H1 (cell line): Measurements from ENCODE around the gene DIAPH2. TPM values are rescaled to one million over a fixed set of nuclear protein-coding genes. Genes with fewer than 3 reads are reported as not detected.

ENCODE experiments used
- CTCF ChIA-PET: fragments of 300-600 bp; sonication (Branson Sonifier 250); formaldehyde crosslinking; loops from one replicate; lab custom pipeline; 2021; ENCODE audit not compliant: partially characterized antibody; lab: Charles Lee
- POLR2A ChIA-PET: fragments of 300-600 bp; sonication (Branson Sonifier 250); formaldehyde crosslinking; loops from one replicate; lab custom pipeline; 2021; ENCODE audit warnings: inconsistent platforms; ENCODE audit not compliant: partially characterized antibody; lab: Charles Lee
- DNase-seq, 2 experiments: peaks; one replicate each; pipeline versions ENCODE4 v3.0.0 to v3.0.0-alpha.2; 2010 to 2022; ENCODE audit warnings: low spot score in 2 of 2, low read depth in 1 of 2, mixed read lengths in 1 of 2
- FAIRE-seq: peaks from 2 replicates; lab custom pipeline; 2011; peaks lifted over from hg19 to GRCh38; lab: Jason Lieb, UNC
- H2AFZ ChIP-seq: 2 replicates; pipeline ENCODE4 v1.8.1; 2012; ENCODE audit warnings: low read length, inconsistent platforms
- H2AK5ac ChIP-seq: 2 replicates; pipeline ENCODE4 v1.6.1; 2013; ENCODE audit warnings: low read depth, low read length
- H2BK120ac ChIP-seq: replicated peaks from 2 replicates; pipeline ENCODE3; 2013; ENCODE audit warnings: low read depth, low read length, inconsistent platforms
- H2BK12ac ChIP-seq: 2 replicates; pipeline ENCODE4 v1.6.1; 2013; ENCODE audit warnings: low read depth, low read length
- H2BK15ac ChIP-seq: 2 replicates; pipeline ENCODE4 v1.6.1; 2013; ENCODE audit warnings: low read length
- H2BK20ac ChIP-seq: 2 replicates; pipeline ENCODE4 v1.6.1; 2013; ENCODE audit warnings: low read length
- H2BK5ac ChIP-seq: 2 replicates; pipeline ENCODE4 v1.6.1; 2013; ENCODE audit warnings: low read depth, low read length
- H3K14ac ChIP-seq: 2 replicates; pipeline ENCODE4 v1.6.1; 2013; ENCODE audit warnings: inconsistent platforms; ENCODE audit not compliant: insufficient read length
- H3K18ac ChIP-seq: 2 replicates; pipeline ENCODE4 v1.6.1; 2013; ENCODE audit warnings: low read length; ENCODE audit errors: extremely low read depth
- H3K23ac ChIP-seq: 2 replicates; pipeline ENCODE4 v1.6.1; 2013; ENCODE audit warnings: inconsistent platforms; ENCODE audit not compliant: insufficient read length
- H3K23me2 ChIP-seq: 2 replicates; pipeline ENCODE4 v1.6.1; 2013; ENCODE audit warnings: low read depth, low read length
- H3K27ac ChIP-seq: 2 replicates; pipeline ENCODE4 v1.6.1; 2011; ENCODE audit warnings: low read depth, low read length, inconsistent platforms
- H3K27me3 ChIP-seq, 4 experiments: replicated peaks in 1 of 4; 1 replicate in 1 of 4; 2 replicates in 3 of 4; pipeline versions ENCODE4 v1.6.1 to v1.8.1; 2011 to 2013; ENCODE audit warnings: low read length in 3 of 4, mild to moderate bottlenecking in 3 of 4, inconsistent platforms in 2 of 4, mixed read lengths in 2 of 4, moderate library complexity in 1 of 4; ENCODE audit not compliant: control insufficient read depth in 3 of 4, insufficient read depth in 3 of 4; ENCODE audit errors: extremely low read depth in 1 of 4
- H3K36me3 ChIP-seq, 4 experiments: 2 replicates each; pipeline versions ENCODE4 v1.6.1 to v1.8.1; 2011 to 2013; ENCODE audit warnings: mild to moderate bottlenecking in 4 of 4, low read length in 3 of 4, moderate library complexity in 2 of 4, control low read depth in 1 of 4, inconsistent platforms in 1 of 4; ENCODE audit not compliant: insufficient read depth in 4 of 4, control insufficient read depth in 2 of 4
- H3K4ac ChIP-seq: replicated peaks from 2 replicates; pipeline ENCODE3; 2013; ENCODE audit warnings: low read length, low read depth, mixed read lengths, inconsistent platforms; ENCODE audit not compliant: insufficient read length
- H3K4me1 ChIP-seq, 4 experiments: replicated peaks in 1 of 4; 1 replicate in 1 of 4; 2 replicates in 3 of 4; pipeline versions ENCODE4 v1.6.1 to v1.8.1; 2011 to 2013; ENCODE audit warnings: low read length in 3 of 4, inconsistent platforms in 2 of 4, mixed read lengths in 1 of 4; ENCODE audit not compliant: insufficient read depth in 4 of 4, control insufficient read depth in 3 of 4
- H3K4me2 ChIP-seq, 2 experiments: 2 replicates each; pipeline versions ENCODE4 v1.6.1 to v1.8.1; 2011 to 2013; ENCODE audit warnings: low read depth in 2 of 2, low read length in 2 of 2, control low read depth in 1 of 2, inconsistent platforms in 1 of 2, mild to moderate bottlenecking in 1 of 2; ENCODE audit not compliant: insufficient read depth in 1 of 2
- H3K4me3 ChIP-seq, 4 experiments: fragments of 200-600, 300-600 bp in 1 of 4; sonication (generic), shearing (Covaris generic), sonication (Bioruptor Twin) in 1 of 4; 2 replicates each; pipeline versions ENCODE4 v1.5.1 to v1.8.1; 2011 to 2016; ENCODE audit warnings: low read length in 4 of 4, low read depth in 3 of 4, control low read depth in 2 of 4, inconsistent platforms in 2 of 4, mild to moderate bottlenecking in 2 of 4, mixed read lengths in 1 of 4, moderate library complexity in 1 of 4; ENCODE audit not compliant: insufficient read depth in 2 of 4; ENCODE audit errors: extremely low read depth in 1 of 4
- H3K56ac ChIP-seq: replicated peaks from 2 replicates; pipeline ENCODE3; 2013; ENCODE audit warnings: low read depth, mild to moderate bottlenecking, mixed read lengths, low read length, inconsistent platforms; ENCODE audit not compliant: insufficient read length
- H3K79me1 ChIP-seq: 2 replicates; pipeline ENCODE4 v1.6.1; 2013; ENCODE audit warnings: low read depth, low read length, control low read depth
- H3K79me2 ChIP-seq, 2 experiments: 2 replicates each; pipeline versions ENCODE4 v1.6.1 to v1.8.1; 2012 to 2013; ENCODE audit warnings: low read length in 2 of 2, mild to moderate bottlenecking in 2 of 2, inconsistent platforms in 1 of 2; ENCODE audit not compliant: insufficient read depth in 2 of 2, control insufficient read depth in 1 of 2
- H3K9ac ChIP-seq, 4 experiments: replicated peaks in 1 of 4; 1 replicate in 1 of 4; 2 replicates in 3 of 4; pipeline versions ENCODE4 v1.6.1 to v1.8.1; 2011 to 2013; ENCODE audit warnings: low read depth in 3 of 4, low read length in 3 of 4, control low read depth in 2 of 4, mild to moderate bottlenecking in 2 of 4, moderate library complexity in 2 of 4, inconsistent platforms in 1 of 4; ENCODE audit errors: extremely low read depth in 1 of 4
- H3K9me3 ChIP-seq, 2 experiments: 2 replicates each; pipeline versions ENCODE4 v1.6.1 to v1.8.1; 2012 to 2013; ENCODE audit warnings: mild to moderate bottlenecking in 2 of 2, moderate library complexity in 2 of 2, control low read depth in 1 of 2, inconsistent platforms in 1 of 2, low read depth in 1 of 2, low read length in 1 of 2, mixed read lengths in 1 of 2; ENCODE audit not compliant: insufficient read depth in 2 of 2
- H4K20me1 ChIP-seq, 2 experiments: replicated peaks in 1 of 2; 2 replicates each; pipeline versions ENCODE3 to v1.8.1; 2011 to 2013; ENCODE audit warnings: inconsistent platforms in 2 of 2, low read length in 2 of 2, mild to moderate bottlenecking in 1 of 2; ENCODE audit not compliant: insufficient read depth in 2 of 2, control insufficient read depth in 1 of 2
- H4K5ac ChIP-seq: 2 replicates; pipeline ENCODE4 v1.6.1; 2013; ENCODE audit warnings: low read length, low read depth, mixed read lengths, inconsistent platforms; ENCODE audit not compliant: insufficient read length
- H4K8ac ChIP-seq: 2 replicates; pipeline ENCODE4 v1.8.0; 2013; ENCODE audit warnings: mild to moderate bottlenecking, moderate library complexity, low read length, inconsistent platforms; ENCODE audit not compliant: insufficient read depth; ENCODE audit errors: extremely low read depth
- H4K91ac ChIP-seq: replicated peaks from 2 replicates; pipeline ENCODE3; 2013; ENCODE audit warnings: low read length, mixed read lengths, inconsistent platforms; ENCODE audit not compliant: insufficient read length
- CBX5 ChIP-seq: fragments of 300-800, 300-1000 bp; sonication (generic); IDR thresholded peaks from 2 replicates; pipeline ENCODE4 v1.7.1; 2016; ENCODE audit warnings: antibody characterized with exemption, low read length, low read depth
- CREB1 ChIP-seq: IDR thresholded peaks from 2 replicates; pipeline ENCODE4 v1.6.1; 2012; ENCODE audit warnings: inconsistent platforms
- MAFK ChIP-seq: IDR thresholded peaks from 2 replicates; pipeline ENCODE4 v1.6.1; 2012; ENCODE audit warnings: low read depth, mild to moderate bottlenecking, improper control_type of control experiment, low read length
- POLR2A ChIP-seq, 2 experiments: IDR thresholded peaks; 1 replicate in 1 of 2; 2 replicates in 1 of 2; pipeline ENCODE4 v1.6.1; 2011; ENCODE audit warnings: low read depth in 2 of 2, low read length in 2 of 2, mild to moderate bottlenecking in 2 of 2; ENCODE audit errors: control extremely low read depth in 1 of 2
- SP2 ChIP-seq: IDR thresholded peaks from 2 replicates; pipeline ENCODE4 v1.6.1; 2012; ENCODE audit warnings: mild to moderate bottlenecking, low read length, inconsistent platforms
- SP4 ChIP-seq: IDR thresholded peaks from 2 replicates; pipeline ENCODE4 v1.6.1; 2012; ENCODE audit warnings: low read length, inconsistent platforms
- SUZ12 ChIP-seq: fragments of 200-600 bp; sonication (generic); IDR thresholded peaks from 2 replicates; pipeline ENCODE4 v1.6.1; 2012; ENCODE audit warnings: mild to moderate bottlenecking, inconsistent platforms, low read length, moderate library complexity, mixed read lengths
- TAF1 ChIP-seq: IDR thresholded peaks from 2 replicates; pipeline ENCODE4 v1.6.1; 2011; ENCODE audit warnings: mild to moderate bottlenecking, low read depth, low read length
- TAF7 ChIP-seq: optimal IDR thresholded peaks from 2 replicates; pipeline ENCODE3; 2011; ENCODE audit warnings: low read depth, mild to moderate bottlenecking, inconsistent platforms, low read length, moderate library complexity, borderline replicate concordance
- TCF12 ChIP-seq: IDR thresholded peaks from 2 replicates; pipeline ENCODE4 v1.6.1; 2011; ENCODE audit warnings: low read depth, mild to moderate bottlenecking, low read length
- polyA plus RNA-seq, 7 experiments: library from polyadenylated mRNA; depleted of rRNA in 3 of 7; stranded (reverse) in 5 of 7; unstranded in 2 of 7; fragments of >200 nt in 5 of 7; fragments of 200-250 nt in 2 of 7; gene quantifications; 1 replicate in 5 of 7; 2 replicates in 1 of 7; 4 replicates in 1 of 7; pipeline versions ENCODE4 v1.2.1 to v1.2.3, GENCODE V29; 2011 to 2013; ENCODE audit warnings: missing spikeins in 2 of 7, mixed read lengths in 2 of 7
- total RNA-seq: library from RNA; stranded (reverse); fragmentation: NEBNext Ultra II Directional; extraction: Animal tissue kit (Norgen Biotek cat#: 25700); gene quantifications from 2 replicates; pipeline ENCODE4 v1.2.1, GENCODE V29; 2021
- TF ChIP-seq, protein P1 (sequence below): IDR thresholded peaks from 2 replicates; pipeline ENCODE4 v1.6.1; 2011; ENCODE audit warnings: low read length, improper control_type of control experiment
- TF ChIP-seq, protein P2 (sequence below): IDR thresholded peaks from 2 replicates; pipeline ENCODE4 v1.6.1; 2012; ENCODE audit warnings: inconsistent platforms
- TF ChIP-seq, protein P3 (sequence below): IDR thresholded peaks from 2 replicates; pipeline ENCODE4 v1.6.1; 2012; ENCODE audit warnings: inconsistent platforms

The DIAPH2 gene
- total and polyA plus RNA-seq, 2 of the 8 experiments (the other 6 are each of a cell fraction or from before 2014, with no cell fraction given): 4.4 to 24.3 TPM

DNA sequence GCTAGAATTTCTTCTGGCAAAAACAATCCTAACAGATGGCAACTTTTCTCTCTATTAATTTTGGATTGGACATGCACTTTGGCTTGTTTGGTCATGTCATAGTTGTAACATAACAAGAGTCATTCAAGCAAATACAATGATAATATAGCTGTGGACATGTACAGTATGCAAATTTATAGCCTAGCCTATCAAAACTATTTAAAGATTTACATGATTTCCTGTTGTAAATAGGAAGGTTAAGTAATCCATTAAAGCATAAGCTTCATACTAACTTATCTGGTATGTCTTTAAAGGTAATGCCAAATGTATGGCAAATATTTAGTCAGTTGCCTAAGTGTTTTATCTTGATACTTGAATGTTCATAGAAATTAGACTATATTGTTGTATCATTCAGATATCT lies 244.4 kb downstream of the DIAPH2 start:
- H3K23me2 ChIP-seq: no peaks in the 10 kb centered on the region
- H4K91ac ChIP-seq: no peak overlapping the region
- no peak overlapping the region for H3K4me3 ChIP-seq
- H4K20me1 ChIP-seq: no peaks in the 10 kb centered on the region
- H4K8ac ChIP-seq: no peak overlapping the region
- no peak overlapping the region for H2AFZ ChIP-seq
- CTCF ChIA-PET: no interaction called here
- H2BK5ac ChIP-seq: no peak overlapping the region
- H3K23ac ChIP-seq: no peak overlapping the region
- H3K36me3 ChIP-seq: no peaks in the 10 kb centered on the region
- no peak overlapping the region for H2BK20ac ChIP-seq
- no peak overlapping the region for H2BK12ac ChIP-seq
- TF ChIP-seq MAFK (no peak), TCF12 (no peak), SP2 (no peak), SP4 (no peak), CREB1 (no peak), CBX5 (no peak), SUZ12 (no peak), POLR2A (IDR thresholded peaks at IDR 0.05; ENCODE audit: control extremely low read depth in 1 of 2, low read depth in 2 of 2, low read length in 2 of 2) (no peak), TAF7 (no peak), TAF1 (no peak)
- TF ChIP-seq, protein P1, sequence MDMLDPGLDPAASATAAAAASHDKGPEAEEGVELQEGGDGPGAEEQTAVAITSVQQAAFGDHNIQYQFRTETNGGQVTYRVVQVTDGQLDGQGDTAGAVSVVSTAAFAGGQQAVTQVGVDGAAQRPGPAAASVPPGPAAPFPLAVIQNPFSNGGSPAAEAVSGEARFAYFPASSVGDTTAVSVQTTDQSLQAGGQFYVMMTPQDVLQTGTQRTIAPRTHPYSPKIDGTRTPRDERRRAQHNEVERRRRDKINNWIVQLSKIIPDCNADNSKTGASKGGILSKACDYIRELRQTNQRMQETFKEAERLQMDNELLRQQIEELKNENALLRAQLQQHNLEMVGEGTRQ: no peak
- TF ChIP-seq, protein P2, sequence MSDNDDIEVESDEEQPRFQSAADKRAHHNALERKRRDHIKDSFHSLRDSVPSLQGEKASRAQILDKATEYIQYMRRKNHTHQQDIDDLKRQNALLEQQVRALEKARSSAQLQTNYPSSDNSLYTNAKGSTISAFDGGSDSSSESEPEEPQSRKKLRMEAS: no peak
- TF ChIP-seq, protein P3, sequence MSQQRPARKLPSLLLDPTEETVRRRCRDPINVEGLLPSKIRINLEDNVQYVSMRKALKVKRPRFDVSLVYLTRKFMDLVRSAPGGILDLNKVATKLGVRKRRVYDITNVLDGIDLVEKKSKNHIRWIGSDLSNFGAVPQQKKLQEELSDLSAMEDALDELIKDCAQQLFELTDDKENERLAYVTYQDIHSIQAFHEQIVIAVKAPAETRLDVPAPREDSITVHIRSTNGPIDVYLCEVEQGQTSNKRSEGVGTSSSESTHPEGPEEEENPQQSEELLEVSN: no peak
- TF ChIP-seq, all 59 proteins: peak for 0
- DNase-seq: no peak
- POLR2A ChIA-PET: no interaction called here
- H3K18ac ChIP-seq: no peak overlapping the region
- H2AK5ac ChIP-seq: no peak overlapping the region
- H3K9me3 ChIP-seq: no peaks in the 10 kb centered on the region
- H3K27me3 ChIP-seq: no peaks in the 10 kb centered on the region
- H3K79me1 ChIP-seq: no peaks in the 10 kb centered on the region
- no peak overlapping the region for H3K9ac ChIP-seq
- no peaks in the 10 kb centered on the region for H3K4me1 ChIP-seq
- H4K5ac ChIP-seq: no peak overlapping the region
- H3K79me2 ChIP-seq: no peaks in the 10 kb centered on the region
- no peak overlapping the region for H3K4me2 ChIP-seq
- H2BK120ac ChIP-seq: no peak overlapping the region
- no peak overlapping the region for H3K14ac ChIP-seq
- FAIRE-seq: no peak
- H3K56ac ChIP-seq: no peak overlapping the region
- no peak overlapping the region for H2BK15ac ChIP-seq
- no peak overlapping the region for H3K4ac ChIP-seq
- no peak overlapping the region for H3K27ac ChIP-seq
